Hepatocyte (in vitro differentiated cells): ENCODE results near the gene FADS1. TPM values are rescaled to one million over a fixed set of nuclear protein-coding genes. Genes with fewer than 3 reads are reported as not detected.
A peak's percentile ranks its signal among the peaks of the same experiment; 100 is the strongest.

Experiments
- DNase-seq: peaks from one replicate; pipeline ENCODE4 v3.0.0-alpha.2; 2016; ENCODE audit warnings: low spot score
- H2AFZ ChIP-seq: fragments of 200-600 bp; sonication (generic); 2 replicates; pipeline ENCODE4 v1.6.0; 2016; ENCODE audit warnings: antibody characterized with exemption, mild to moderate bottlenecking
- H3K27ac ChIP-seq: fragments of 200-600 bp; sonication (generic); 2 replicates; pipeline ENCODE4 v1.5.1; 2016; ENCODE audit warnings: mild to moderate bottlenecking
- H3K27me3 ChIP-seq: fragments of 200-600 bp; sonication (generic); 2 replicates; pipeline ENCODE4 v1.6.1; 2016
- H3K36me3 ChIP-seq: fragments of 200-600 bp; sonication (generic); replicated peaks from 2 replicates; pipeline ENCODE4 v1.5.1; 2016; ENCODE audit warnings: low read depth; ENCODE audit not compliant: insufficient read depth
- H3K4me1 ChIP-seq: fragments of 200-600 bp; sonication (generic); 2 replicates; pipeline ENCODE4 v1.5.1; 2016; ENCODE audit warnings: mild to moderate bottlenecking, moderate library complexity; ENCODE audit not compliant: insufficient read depth
- H3K4me2 ChIP-seq: fragments of 200-600 bp; sonication (generic); 2 replicates; pipeline ENCODE4 v1.6.0; 2016
- H3K4me3 ChIP-seq: fragments of 200-600 bp; sonication (generic); 2 replicates; pipeline ENCODE4 v1.5.1; 2016; ENCODE audit warnings: mild to moderate bottlenecking
- H3K79me2 ChIP-seq: fragments of 200-600 bp; sonication (generic); 2 replicates; pipeline ENCODE4 v1.6.0; 2017; ENCODE audit warnings: mild to moderate bottlenecking
- H3K9me2 ChIP-seq: fragments of 200-600 bp; sonication (generic); replicated peaks from 2 replicates; pipeline ENCODE4 v1.6.0; 2017; ENCODE audit warnings: mild to moderate bottlenecking; ENCODE audit not compliant: insufficient read depth
- H3K9me3 ChIP-seq: fragments of 200-600 bp; sonication (generic); 2 replicates; pipeline ENCODE4 v1.5.1; 2016; ENCODE audit warnings: low read depth, mild to moderate bottlenecking
- H4K20me1 ChIP-seq: fragments of 200-600 bp; sonication (generic); 2 replicates; pipeline ENCODE4 v1.6.0; 2016; ENCODE audit warnings: mild to moderate bottlenecking; ENCODE audit not compliant: insufficient read depth, poor library complexity, severe bottlenecking
- CTCF ChIP-seq: fragments of 200-600 bp; sonication (generic); IDR thresholded peaks from 2 replicates; pipeline ENCODE4 v1.5.1; 2016; ENCODE audit warnings: antibody characterized with exemption, mild to moderate bottlenecking; ENCODE audit not compliant: poor library complexity
- EZH2 ChIP-seq: fragments of 200-600 bp; sonication (generic); IDR thresholded peaks from 2 replicates; pipeline ENCODE4 v1.6.1; 2016; ENCODE audit warnings: antibody characterized with exemption, mild to moderate bottlenecking, borderline replicate concordance
- EZH2phosphoT487 ChIP-seq: fragments of 200-600 bp; sonication (generic); IDR thresholded peaks from one replicate; pipeline ENCODE4 v1.6.1; 2018; ENCODE audit warnings: antibody characterized with exemption, mild to moderate bottlenecking, low read depth, moderate library complexity; ENCODE audit not compliant: unreplicated experiment, severe bottlenecking
- WGBS: methylation state at CpG from one replicate; pipeline ENCODE4 v1.1.6; 2016; ENCODE audit warnings: low lambda C conversion rate; ENCODE audit errors: missing lambda C conversion rate; 5-methylcytosine and 5-hydroxymethylcytosine counted together
- polyA plus RNA-seq: library from polyadenylated mRNA; unstranded; fragments of >200 nt; fragmentation: Nextera tagmentation; extraction: Ambion mirVana; gene quantifications from 2 replicates; pipeline ENCODE4 v1.2.1, GENCODE V29; 2016
- total RNA-seq: library from RNA; depleted of rRNA; stranded (reverse); fragments of >200 nt; gene quantifications from 2 replicates; pipeline ENCODE4 v1.2.3, GENCODE V29; 2014

Gene FADS1
- total and polyA plus RNA-seq, 2 experiments from 2014 or later = 151 to 230 TPM

- Histone ChIP-seq H3K79me2 (peaks cover 87% of the 10 kb centered on the region), H3K27me3 (no peaks in the 10 kb centered on the region), H3K4me2 (peak overlapping the region; percentile 93), H3K9me3 (no peaks in the 10 kb centered on the region), H3K4me3 (no peak overlapping the region), H4K20me1 (peaks cover 57% of the 10 kb centered on the region), H3K9me2 (no peaks in the 10 kb centered on the region), H2AFZ (no peak overlapping the region), H3K4me1 (peaks cover 32% of the 10 kb centered on the region), H3K27ac (no peak overlapping the region), H3K36me3 (no peaks in the 10 kb centered on the region)
- 94% methylated on average over 4 of the region's 4 CpGs for WGBS
- DNase-seq = no peak
- TF ChIP-seq EZH2 (no peak), EZH2phosphoT487 (no peak), CTCF (no peak)
Measured at GRCh38 chr11:61832207-61832606, 15.4 kb upstream of the FADS1 start.

GRCh38 chr11:61830237-61831105, 13.7 kb upstream of the FADS1 start:
- Histone ChIP-seq H3K36me3 (no peaks in the 10 kb centered on the region), H3K9me2 (no peaks in the 10 kb centered on the region), H2AFZ (no peak overlapping the region), H3K9me3 (no peaks in the 10 kb centered on the region), H3K4me2 (peak overlapping the region; percentile 93), H3K27ac (peak overlapping the region; percentile 98), H3K4me3 (peak overlapping the region; percentile 95), H3K4me1 (peaks cover 39% of the 10 kb centered on the region), H3K27me3 (no peaks in the 10 kb centered on the region), H4K20me1 (peaks cover 42% of the 10 kb centered on the region), H3K79me2 (peaks cover 69% of the 10 kb centered on the region)
- TF ChIP-seq EZH2phosphoT487 (no peak), CTCF (no peak), EZH2 (no peak)
- no peak for DNase-seq
- 44% methylated on average over 8 of the region's 8 CpGs for WGBS

- peaks cover 64% of the 10 kb centered on the region for H3K79me2 ChIP-seq
- WGBS = 67% methylated on average over 4 of the region's 4 CpGs
- peaks cover 34% of the 10 kb centered on the region for H3K4me1 ChIP-seq
- DNase-seq = no peak
- H3K4me2 ChIP-seq = peak overlapping the region; percentile 93
- peak overlapping the region; percentile 95 for H3K4me3 ChIP-seq
- H3K9me3 ChIP-seq = no peaks in the 10 kb centered on the region
- H2AFZ ChIP-seq = no peak overlapping the region
- H4K20me1 ChIP-seq = peaks cover 42% of the 10 kb centered on the region
- TF ChIP-seq EZH2phosphoT487 (no peak), EZH2 (no peak), CTCF (no peak)
- H3K9me2 ChIP-seq = no peaks in the 10 kb centered on the region
- peak overlapping the region; percentile 98 for H3K27ac ChIP-seq
- H3K36me3 ChIP-seq = no peaks in the 10 kb centered on the region
- no peaks in the 10 kb centered on the region for H3K27me3 ChIP-seq
Measured at GRCh38 chr11:61829806-61830205, 13.0 kb upstream of the FADS1 start.
